GM21360 (cell line): ENCODE results near the gene TTLL10.
"Not testable (repeated sequence)": the region's sequence is repeated elsewhere in the genome, so short reads cannot be mapped to it uniquely, and the experiment has no call there.

Experiments used
- ATAC-seq: cut with Tn5 transposase; IDR thresholded peaks from one replicate; pipeline ENCODE4 v1.9.1; 2021; ENCODE audit warnings: mild to moderate bottlenecking, moderate library complexity; ENCODE audit not compliant: unreplicated experiment

TTLL10 gene

GRCh38 chr1:1170215-1171091 lies 3.2 kb upstream of the TTLL10 start:
- ATAC-seq = no peak

GRCh38 chr1:1171161-1171545 lies 2.5 kb upstream of the TTLL10 start:
- ATAC-seq = no peak

GRCh38 chr1:1171546-1172340 lies 1.9 kb upstream of the TTLL10 start:
- ATAC-seq = no peak

- ATAC-seq = no peak
Observed at GRCh38 chr1:1173061-1173792, 453 bp upstream of the TTLL10 start.

- ATAC-seq = no peak
Observed at GRCh38 chr1:1175221-1176062, 1.8 kb downstream of the TTLL10 start.

GRCh38 chr1:1176063-1176761 lies 2.5 kb downstream of the TTLL10 start:
- ATAC-seq = not testable (repeated sequence)

- no peak for ATAC-seq
Observed at GRCh38 chr1:1176931-1177330, 3.3 kb downstream of the TTLL10 start.

GRCh38 chr1:1177452-1178206 lies 3.9 kb downstream of the TTLL10 start:
- no peak for ATAC-seq

GRCh38 chr1:1178794-1179331 lies 5.2 kb downstream of the TTLL10 start:
- ATAC-seq = no peak

- no peak for ATAC-seq
Observed at GRCh38 chr1:1179346-1179982, 5.8 kb downstream of the TTLL10 start.

GRCh38 chr1:1179983-1180861 lies 6.5 kb downstream of the TTLL10 start:
- ATAC-seq = no peak

- ATAC-seq = no peak
Observed at GRCh38 chr1:1181129-1181937, 7.7 kb downstream of the TTLL10 start.

- no peak for ATAC-seq
Observed at GRCh38 chr1:1181938-1182410, 8.3 kb downstream of the TTLL10 start.

GRCh38 chr1:1182491-1183220 lies 9.0 kb downstream of the TTLL10 start:
- ATAC-seq = no peak

- no peak for ATAC-seq
Observed at GRCh38 chr1:1183221-1183747, 9.6 kb downstream of the TTLL10 start.
